SK-MEL-5 (cell line): ENCODE measurements around the gene KCNAB2. TPM values are rescaled to one million over a fixed set of nuclear protein-coding genes. Genes with fewer than 3 reads are reported as not detected.
"Not testable (repeated sequence)": the region's sequence is repeated elsewhere in the genome, so short reads cannot be mapped to it uniquely, and the experiment has no call there.

Source experiments
- DNase-seq: peaks from one replicate; pipeline ENCODE4 v3.0.0-alpha.2; 2016; ENCODE audit warnings: low read depth, low spot score
- in situ Hi-C: cut with HindIII; loops from 2 replicates; pipeline ENCODE4 v1.10.0; 2016; ENCODE audit warnings: low sequenced_read_pairs, high pct_unique_total_duplicates, low pct_unique_long_range_greater_than_20kb
- total RNA-seq: library from RNA; depleted of rRNA; stranded (reverse); fragments of >200 nt; shearing (Covaris generic); gene quantifications from 2 replicates; pipeline ENCODE4 v1.2.3, GENCODE V29; 2014

The KCNAB2 gene
- total RNA-seq, 1 experiment from 2014 or later, result 70.3 TPM

DNA sequence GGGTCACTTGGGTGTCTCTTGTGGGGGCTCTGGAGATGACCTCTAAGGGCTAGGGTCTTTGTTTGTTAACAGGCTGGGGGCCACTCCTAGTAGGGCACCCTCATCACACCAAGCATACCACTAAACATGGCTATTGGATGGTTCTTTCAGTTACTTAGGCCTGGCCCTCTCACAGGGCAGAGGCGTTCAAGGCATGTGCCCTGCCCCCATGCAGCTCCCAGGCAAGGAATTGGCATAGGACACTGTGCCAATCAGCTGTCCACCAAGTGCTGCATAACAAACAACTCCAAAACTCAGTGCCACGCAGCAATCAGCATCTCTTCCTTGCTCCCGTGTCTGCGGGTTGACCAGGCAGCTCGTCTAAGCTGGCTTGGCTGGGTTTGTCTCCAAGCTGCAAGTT lies 2.1 kb upstream of the KCNAB2 start:
- in situ Hi-C loops, result no loop called here
- DNase-seq, result no peak

DNA sequence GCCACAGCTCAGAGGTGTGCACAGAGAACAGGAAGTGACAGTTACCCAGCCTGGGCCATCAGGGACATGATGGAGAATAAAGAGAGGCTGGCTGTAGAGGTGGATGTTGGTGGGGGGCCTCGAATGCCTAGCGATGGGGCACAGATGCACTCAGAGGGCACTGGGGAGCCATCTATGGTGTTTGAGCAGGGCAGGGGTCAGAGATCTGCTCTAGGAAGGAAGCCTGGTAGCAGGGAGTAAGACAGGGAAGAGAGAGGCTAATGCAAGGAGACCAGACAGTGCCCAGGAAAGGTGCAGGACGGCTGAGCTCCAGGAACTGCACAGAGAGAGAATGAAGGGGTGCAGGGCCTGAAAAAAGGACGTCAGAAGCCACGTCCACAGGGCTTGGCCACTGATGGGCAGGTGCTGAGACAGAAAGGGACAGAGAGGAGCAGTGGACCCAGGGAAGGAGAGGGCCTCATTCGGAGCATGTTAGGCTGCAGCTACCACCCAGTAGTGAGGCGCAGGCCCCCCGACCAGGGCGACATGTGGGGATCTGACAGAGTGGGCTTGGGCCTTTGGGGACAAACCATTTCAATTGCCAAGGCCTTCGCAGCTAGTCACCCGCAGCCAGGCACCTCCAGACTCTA lies 1.1 kb upstream of the KCNAB2 start:
- in situ Hi-C loops, result no loop called here
- DNase-seq, result no peak

DNA sequence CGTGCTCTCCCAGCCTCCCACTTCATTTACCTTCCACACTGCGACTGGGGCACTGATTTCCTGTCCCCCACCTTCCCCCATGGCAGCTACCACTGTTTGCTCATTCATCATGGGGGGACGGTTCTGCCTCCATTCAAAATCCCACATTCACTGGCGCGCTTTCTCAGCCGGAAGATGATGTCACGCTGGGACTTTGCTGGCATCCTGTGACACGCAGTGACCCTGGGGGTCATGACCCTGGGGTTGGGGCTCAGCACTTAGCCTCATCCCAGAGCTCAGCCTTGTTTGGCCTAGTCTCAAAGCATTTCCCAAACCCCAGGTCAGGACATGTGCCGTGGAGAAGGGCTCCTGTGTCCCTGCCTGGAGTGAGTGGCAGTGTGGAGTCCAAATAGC lies 582 bp upstream of the KCNAB2 start:
- DNase-seq, result no peak
- in situ Hi-C loops, result no loop called here

GRCh38 chr1:6046279-6046678 lies 591 bp downstream of the KCNAB2 start:
- in situ Hi-C loops, result no loop called here
- DNase-seq, result no peak

GRCh38 chr1:6048179-6048867 lies 2.6 kb downstream of the KCNAB2 start:
- in situ Hi-C loops, result no loop called here
- no peak for DNase-seq

DNA sequence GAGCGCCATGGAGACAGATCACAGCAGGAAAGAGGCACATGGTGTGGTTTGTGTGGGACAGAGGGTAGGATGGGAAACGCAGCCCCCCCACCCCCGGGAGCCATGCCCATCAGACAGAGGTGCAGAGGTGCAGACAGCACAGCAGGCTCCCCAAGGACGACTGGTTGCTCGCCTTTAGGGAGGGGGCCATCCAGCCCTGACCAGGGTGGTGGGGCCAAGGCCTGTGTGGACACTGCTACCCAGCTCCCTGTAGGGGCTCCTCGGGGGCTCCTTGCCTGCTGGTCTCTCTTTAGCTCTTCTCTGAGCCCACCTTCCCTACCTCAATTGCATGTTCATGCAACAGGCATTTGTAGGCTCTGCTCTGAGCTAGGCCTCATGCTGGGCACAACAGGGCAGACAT lies 3.7 kb downstream of the KCNAB2 start:
- DNase-seq, result no peak
- in situ Hi-C loops, result no loop called here

DNA sequence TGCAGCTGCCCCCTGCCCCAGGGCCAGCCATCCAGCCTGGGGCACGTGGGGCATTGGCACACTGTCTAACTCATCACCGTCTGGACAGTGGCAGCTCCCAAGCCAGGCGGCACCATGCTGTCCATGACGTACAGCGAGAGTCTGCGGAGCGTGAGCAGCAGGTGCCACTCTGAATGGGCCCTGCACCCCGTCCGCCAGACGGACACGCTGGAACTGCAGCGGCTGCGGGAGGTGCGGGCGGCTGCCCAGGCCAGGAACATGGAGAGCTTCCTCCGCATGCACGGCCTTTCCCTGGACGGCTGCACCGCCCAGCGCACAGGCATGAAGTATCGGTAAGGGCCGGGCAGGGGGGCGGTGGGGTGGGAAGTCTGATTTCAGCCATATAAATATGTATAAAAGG lies 5.7 kb downstream of the KCNAB2 start:
- in situ Hi-C loops, result no loop called here
- DNase-seq, result no peak

- DNase-seq, result peak; percentile 55
- in situ Hi-C loops, result no loop called here
Measured at GRCh38 chr1:6052543-6053205, 7.0 kb downstream of the KCNAB2 start.

- in situ Hi-C loops, result no loop called here
- DNase-seq, result no peak
Measured at GRCh38 chr1:6053206-6053546, 7.5 kb downstream of the KCNAB2 start.

GRCh38 chr1:6054596-6054995 lies 8.9 kb downstream of the KCNAB2 start:
- in situ Hi-C loops, result no loop called here
- DNase-seq, result no peak

DNA sequence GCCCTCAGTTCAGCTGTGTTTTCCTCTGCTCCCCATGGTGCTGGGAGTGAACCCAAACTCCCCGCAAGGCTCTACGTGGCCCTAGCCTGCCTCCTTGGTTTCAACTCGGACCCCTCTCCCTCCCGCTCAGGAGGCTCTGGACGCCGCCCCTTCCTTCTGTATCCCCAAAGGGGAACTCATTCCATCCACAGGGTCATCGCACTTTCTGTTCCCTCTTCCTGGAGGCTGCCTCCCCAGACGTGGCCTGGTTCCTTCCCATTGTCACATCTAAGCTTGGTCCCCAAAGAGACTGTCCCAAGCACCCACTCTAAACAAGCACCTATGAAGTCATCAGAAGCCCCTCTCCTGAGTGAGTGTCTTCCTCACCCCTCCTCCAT lies 10.9 kb downstream of the KCNAB2 start:
- no peak for DNase-seq
- in situ Hi-C loops, result no loop called here

DNA sequence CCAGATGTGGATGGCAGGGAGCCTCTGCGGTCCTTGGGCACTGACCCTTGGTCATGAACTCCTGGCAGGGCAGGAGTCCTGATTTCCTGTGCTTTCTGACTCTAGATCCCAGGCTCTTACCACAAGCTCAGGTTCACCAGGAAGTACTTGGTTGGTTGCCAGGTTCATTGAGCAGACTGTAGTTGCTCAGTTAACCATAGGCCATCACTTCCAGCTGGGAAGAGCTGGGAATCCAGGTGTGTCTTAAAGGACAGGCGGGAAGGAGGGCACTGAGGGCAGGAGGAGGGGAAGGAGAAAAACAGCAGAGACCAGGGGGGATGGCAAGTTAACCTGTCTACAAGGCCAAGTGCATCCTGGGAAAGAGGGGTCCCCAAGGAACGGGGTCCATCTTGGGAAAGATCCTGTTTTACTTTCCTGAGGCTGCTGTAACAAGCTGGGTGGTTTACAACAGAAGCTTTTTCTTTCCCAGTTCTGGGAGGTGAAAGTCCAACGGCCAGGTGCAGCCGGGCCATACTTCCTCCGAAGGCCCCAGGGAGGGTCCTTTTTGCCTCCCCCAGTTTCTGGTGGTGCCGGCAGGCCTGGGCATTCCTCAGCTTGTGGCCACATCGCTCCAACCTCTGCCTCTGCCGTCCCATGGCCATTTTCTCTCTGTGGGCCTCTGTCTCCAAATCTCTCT lies 11.6 kb downstream of the KCNAB2 start:
- in situ Hi-C loops, result no loop called here
- DNase-seq, result no peak

- in situ Hi-C loops, result no loop called here
- no peak for DNase-seq
Measured at GRCh38 chr1:6059866-6060265, 14.2 kb downstream of the KCNAB2 start.

DNA sequence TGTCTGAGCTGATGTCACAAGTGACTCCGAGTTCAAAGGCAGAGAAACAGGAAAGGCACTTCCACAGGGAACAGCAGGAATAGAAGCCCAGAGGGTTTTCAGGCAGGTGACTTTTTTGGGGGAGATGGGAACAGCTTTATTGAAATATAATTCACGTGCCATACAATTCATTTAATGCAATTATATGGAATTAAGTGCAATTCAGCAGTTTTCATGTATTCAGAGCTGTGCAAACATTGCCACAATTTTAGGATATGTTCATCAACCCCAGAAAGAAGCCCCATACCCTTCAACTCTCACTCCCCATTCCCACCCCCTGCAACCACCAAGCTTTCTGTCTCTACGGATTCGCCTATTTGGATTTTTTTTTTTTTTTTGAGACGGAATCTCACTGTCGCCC lies 17.0 kb downstream of the KCNAB2 start:
- in situ Hi-C loops, result no loop called here
- no peak for DNase-seq

- DNase-seq, result not testable (repeated sequence)
Measured at GRCh38 chr1:6063532-6064053, 17.9 kb downstream of the KCNAB2 start.

DNA sequence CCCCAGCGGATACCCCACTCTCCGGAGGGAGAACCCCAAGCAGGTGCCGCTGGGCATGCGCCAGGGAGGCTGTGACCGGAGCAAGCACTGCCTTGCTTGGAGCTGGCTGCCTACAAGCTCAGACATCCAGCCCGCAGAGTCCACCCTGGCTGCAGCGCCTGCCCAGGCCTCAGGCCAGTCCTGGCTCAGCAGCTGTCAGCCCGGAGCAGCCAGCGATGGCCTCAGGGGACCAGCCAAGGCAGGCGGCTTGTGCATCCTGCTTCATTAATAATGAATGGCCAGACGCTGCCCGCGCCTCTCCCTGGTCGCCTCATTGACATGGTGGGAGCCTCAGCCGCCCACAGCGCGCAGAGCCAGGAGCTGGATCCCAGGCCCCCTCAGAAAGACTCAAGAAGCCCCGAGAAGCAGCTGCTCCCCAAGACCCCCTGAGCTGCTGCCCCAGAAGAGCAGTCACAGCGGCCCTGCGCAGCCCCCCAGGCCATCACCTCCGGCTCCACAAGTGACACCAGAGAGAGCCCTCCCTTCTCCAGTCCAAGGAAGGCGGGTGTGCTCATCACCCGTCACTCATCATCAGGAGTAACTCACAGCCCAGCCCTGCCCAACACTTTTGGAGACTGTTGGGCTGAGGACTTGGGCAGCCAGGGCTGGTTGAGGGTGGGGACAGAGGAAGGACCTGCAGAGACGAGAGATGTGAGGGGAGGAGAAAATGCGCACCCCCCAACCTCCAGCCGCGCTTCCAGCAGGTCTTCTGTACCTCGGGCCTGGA lies 19.6 kb downstream of the KCNAB2 start:
- in situ Hi-C loops, result no loop called here
- no peak for DNase-seq

More at GRCh38 chr1:6063532-6064053, 17.9 kb downstream of the KCNAB2 start:
- in situ Hi-C loops, result not testable (repeated sequence)

DNA sequence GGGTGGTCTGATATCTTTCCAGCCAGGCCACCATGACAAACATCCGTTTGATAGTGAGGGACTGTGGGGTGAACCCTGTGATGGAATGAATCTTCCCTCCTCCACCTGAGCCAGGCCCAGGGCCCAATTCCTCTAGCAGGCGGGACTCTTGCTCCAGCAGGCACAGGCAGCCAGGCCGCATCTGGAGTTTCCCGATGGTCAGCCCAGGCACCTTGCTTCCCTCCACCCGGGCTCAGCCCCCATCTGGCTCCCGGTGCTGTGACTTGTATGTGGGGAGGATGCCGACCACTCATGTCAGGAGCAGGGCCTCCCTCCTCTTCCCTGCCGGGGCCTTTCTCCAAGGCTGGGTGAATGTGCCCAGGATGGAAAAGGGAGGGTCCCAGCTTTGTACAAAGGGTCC lies 21.0 kb downstream of the KCNAB2 start:
- in situ Hi-C loops, result no loop called here
- DNase-seq, result no peak

- no peak for DNase-seq
- in situ Hi-C loops, result no loop called here
Measured at GRCh38 chr1:6068073-6068472, 22.4 kb downstream of the KCNAB2 start.
